ENCODE data around the gene KIF1B.
"Not testable (repeated sequence)": the region's sequence is repeated elsewhere in the genome, so short reads cannot be mapped to it uniquely, and the experiment has no call there.

The KIF1B gene

DNA sequence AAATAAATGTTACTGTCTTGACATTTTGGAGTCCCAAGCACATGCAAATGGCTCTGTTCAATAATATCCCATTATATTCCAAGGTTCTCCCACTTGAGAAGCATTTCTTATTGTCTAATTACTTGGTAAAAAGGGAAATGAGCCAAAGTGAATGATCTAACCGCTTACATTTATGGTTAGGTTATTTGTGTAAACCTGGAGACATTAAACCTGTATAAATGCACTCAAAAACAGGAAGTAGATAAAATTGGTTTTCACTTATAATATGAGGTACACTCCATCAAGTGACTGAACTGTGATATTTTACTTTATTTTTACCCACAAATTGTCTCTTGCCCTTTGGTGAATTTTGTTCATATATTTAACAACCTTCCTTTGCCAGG lies 26.8 kb downstream of the KIF1B start:
- DNase-seq, result no peak

DNA sequence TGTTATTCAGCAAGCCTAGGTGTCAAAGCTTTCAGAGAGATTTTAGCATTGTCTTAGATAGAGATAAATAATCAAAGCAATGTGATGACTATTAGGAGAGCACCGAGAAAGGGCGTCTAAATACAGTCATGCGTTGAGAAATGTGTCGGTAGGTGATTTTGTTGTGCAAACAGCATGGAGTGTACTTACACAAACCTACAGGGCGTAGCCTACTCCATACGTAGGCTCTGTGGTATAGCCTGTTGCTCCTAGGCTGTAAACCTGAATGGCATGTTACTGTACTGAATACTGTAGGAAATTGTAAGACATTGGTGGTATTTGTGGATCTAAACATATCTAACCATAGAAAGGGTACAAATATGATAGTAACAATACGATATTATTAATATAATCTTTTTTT lies 31.8 kb downstream of the KIF1B start:
- DNase-seq, result no peak

DNA sequence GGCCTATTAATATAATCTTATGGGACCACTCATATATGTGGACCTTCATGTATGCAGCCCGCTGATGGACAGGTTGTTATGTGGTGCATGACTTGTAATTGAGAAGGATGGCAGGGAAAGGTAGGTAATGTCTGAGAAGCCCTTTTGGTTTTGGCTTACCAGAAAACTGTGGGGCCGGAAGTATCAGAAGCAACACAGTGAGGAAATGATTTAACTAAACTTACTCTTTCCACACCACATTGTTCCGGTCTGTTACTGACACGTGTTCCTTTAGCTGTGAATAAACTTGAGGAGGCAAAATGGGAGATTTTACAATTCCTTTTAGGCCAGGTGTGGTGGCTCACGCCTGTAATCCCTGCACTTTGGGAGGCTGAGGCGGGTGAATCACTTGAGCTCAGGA lies 32.4 kb downstream of the KIF1B start:
- DNase-seq, result no peak

DNA sequence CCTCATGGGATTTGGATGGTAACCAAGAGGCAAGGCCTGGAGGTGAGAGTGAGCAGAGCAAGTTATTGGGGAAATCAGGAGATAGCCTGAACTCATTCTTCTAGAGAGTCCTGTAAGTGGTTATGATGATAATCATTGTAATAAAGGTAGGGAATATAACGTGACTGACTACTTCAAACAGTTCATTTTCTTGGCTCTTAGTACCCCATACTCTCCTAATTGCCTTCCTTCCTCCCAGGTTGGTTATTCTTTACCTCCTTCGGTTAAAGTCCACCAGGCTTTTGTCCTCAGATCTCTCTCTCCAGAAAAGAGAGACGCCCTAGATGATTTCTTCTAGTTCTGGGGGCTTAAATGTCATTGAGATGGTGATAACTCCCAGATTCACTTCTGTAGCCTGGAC lies 35.3 kb downstream of the KIF1B start:
- DNase-seq, result no peak

DNA sequence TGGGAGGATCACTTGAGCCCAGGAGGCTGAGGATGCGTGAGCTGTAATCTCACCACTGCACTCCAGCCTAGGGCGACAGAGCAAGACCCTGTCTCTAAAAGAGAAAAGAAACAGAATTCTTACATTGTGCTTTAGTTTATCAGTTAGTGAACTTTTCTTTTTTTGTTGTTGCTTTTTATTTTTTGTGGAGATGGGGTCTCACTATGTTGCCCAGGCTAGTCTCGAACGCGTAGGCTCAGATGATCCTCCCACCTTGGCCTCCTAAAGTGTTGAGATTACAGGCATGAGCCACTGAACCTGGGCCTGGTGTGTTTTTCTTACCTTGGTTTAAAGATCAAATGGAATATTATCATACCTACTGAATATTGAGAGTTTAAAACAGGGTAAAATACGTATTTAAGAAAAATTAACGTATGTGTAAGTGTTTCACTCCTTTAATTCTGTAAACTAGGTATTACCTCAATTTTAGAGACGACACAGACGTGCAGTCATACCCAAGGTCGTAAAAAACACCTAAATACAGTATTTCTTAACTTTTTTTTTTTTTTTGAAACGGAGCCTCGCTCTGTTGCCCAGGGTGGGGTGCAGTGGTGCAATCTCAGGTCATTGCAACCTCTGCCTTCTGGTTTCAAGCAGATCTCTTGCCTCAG lies 39.6 kb downstream of the KIF1B start:
- DNase-seq, result no peak

DNA sequence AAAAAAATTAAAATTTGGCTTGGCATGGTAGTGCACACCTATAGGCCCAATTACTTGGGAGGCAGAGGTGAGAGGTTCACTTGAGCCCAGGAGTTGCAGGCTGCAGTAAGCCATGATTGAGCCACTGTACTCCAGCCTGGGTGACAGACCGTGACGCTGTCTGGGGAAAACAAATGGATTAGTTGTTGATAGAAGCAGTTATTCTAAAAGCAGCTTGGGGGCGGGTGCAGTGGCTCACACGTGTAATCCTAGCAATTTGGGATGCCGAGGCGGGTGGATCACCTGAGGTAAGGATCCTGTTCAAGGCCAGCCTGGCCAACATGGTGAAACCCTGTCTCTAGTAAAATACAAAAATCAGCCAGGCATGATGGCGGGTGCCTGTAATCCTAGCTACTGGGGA lies 40.3 kb downstream of the KIF1B start:
- no peak for DNase-seq

DNA sequence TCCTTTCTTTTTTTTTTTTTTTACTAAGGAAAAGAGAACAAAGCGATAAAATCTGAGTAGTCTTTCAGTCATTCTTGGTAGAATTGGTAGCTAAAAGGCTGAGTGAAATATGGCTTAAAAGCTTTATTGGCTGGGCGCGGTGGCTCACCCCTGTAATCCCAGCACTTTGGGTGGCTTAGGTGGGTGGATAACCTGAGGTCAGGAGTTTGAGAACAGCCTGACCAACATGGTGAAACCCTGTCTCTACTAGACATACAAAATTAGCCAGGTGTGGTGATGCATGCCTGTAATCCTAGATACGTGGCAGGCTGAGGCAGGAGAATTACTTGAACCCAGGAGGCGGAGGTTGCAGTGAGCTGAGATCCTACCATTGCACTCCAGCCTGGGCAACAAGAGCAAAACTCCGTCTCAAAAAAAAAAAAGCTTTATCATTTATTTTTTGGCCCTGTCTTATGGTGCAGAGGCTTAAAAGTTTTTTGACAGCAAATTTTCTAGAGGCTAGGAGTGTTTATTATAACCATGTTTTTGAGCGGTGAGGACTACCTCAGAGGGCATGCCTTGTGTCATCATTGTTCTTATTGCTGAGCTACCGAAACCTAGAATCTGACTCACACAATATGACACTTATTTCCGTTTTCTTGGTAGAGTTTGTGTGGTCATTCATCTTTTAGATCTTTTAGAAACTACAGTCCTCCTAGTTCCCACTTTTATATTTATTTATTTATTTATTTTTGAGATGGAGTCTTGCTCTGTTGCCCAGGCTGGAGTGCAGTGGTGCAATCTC lies 41.1 kb downstream of the KIF1B start:
- DNase-seq, result not testable (repeated sequence)

DNA sequence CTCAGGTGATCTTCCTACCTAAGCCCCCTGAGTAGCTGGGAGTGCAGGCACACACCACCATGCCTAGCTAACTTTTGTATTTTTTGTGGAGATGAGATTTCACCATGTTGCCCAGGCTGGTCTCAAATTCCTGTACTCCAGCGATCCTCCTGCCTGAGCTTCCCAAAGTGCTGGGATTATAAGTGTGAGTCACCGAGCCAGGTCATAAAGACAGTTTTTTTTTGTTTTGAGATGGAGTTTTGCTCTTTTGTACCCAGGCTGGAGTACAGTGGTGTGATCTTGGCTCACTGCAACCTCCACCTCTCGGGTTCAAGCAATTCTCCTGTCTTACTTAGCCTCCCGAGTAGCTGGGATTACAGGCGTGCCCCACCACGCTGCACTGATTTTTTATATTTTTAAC lies 42.1 kb downstream of the KIF1B start:
- DNase-seq, result no peak

DNA sequence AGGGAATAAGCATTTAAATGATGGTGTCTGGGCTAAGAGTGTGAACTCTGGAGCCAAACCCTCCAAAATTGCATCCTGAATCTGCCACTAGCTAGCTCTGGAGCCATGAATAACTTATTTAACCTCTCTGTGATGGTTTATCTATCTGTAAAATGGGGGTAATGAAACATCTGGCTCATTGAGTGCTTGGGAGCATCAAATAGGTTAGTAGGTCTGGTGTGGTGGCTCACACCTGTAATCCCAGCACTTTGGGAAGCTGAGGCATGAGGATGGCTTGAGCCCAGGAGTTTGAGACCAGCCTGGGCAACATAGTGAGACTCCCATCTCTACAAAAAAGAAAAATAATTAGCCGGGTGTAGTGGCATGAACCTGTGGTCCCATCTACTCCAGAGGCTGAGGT lies 42.8 kb downstream of the KIF1B start:
- no peak for DNase-seq

DNA sequence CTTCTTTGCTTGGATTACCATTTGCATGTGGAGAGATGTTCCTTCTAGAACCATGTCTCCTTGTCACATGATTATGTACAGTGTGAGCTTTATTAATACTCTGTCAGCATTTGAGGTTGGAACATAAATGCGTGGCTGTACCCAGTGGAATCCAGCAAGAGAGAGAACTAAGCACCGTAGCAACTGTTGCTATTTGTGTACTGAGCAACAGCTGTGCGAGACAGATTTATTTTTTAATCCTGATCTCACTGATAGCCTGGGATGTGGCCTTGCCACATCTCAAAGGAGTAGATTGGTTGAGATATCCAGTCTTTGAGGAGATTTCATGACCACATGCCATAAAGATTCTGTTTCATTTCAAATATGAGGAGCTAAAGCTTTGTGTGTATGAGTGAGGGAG lies 43.4 kb downstream of the KIF1B start:
- DNase-seq, result no peak

DNA sequence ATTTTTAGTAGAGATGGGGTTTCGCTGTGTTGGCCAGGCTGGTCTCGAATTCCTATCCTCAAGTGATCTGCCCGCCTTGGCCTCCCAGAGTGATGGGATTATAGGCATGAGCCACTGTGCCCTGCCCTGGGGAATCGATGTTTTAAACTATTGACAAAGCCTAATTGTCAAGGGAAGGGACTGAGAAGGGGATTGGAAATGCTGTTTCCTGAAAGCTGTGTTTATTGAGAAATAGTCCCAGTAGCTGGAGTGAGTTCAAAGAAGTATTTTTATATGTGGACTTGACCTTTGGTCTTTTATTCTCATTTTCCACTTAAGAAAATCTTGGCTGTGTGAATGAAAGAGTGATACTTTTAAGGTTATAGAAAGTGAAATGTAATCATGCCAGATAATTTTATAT lies 47.5 kb downstream of the KIF1B start:
- DNase-seq, result no peak

DNA sequence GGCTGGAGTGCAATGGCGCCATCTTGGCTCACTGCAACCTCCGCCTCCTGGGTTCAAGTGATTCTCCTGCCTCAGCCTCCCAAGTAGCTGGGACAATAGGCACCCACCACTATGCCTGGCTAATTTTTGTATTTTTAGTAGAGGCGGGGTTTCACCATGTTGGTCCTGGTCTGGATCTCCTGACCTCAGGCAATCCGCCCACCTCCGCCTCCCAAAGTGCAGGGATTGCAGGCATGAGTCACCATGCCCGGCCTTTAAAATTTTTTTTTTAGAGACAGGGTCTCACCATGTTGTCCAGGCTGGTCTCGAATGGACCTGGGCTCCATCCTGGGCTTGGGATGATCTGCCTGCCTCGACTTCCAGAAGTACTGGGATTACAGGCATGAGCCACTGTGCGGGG lies 49.2 kb downstream of the KIF1B start:
- DNase-seq, result not testable (repeated sequence)

DNA sequence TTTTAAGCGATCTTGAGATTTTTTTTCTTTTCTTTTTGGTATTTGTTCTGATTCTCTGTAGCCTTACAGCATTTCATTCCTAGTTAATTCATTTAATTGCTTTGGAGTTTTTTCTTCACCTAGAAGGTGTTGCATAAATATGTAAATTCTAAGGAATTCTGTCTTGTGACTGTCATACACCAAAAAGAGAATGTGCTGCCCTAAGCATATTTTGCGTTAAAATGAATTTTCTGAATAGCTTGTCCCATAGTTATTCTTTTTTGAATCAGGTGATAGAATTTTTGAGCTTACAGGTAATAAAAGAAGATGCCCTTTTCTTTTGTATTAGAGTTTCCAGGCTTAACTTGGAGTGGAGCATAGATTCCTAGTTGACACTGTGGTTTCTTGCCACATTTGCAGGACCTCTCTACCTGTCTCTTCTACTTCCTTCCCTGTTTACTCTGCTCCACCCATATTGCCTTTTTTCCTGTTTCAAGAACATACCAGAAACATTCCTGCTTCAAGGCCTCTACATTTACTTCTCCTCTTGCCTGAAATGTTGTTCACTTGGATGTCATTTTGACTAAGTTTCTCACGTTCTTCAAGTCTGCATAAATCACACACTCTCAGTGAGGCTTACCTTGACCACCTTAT lies 53.2 kb downstream of the KIF1B start:
- DNase-seq, result no peak

DNA sequence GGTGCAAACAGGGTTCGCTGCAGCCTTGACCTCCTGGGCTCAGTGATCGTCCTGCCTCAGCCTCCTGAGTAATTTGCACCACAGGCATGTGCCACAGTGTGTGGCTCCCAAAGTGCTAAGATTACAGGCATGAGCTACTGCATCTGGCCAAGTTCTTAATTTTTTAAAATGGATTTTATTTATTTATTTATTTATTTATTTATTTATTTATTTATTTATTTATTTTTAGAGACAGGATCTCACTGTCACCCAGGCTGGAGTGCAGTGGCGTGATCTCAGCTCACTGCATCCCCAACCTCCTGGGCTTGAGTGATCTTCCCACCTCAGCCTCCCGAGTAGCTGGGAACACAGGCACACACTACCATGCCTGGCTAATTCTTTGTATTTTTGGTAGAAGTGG lies 54.7 kb downstream of the KIF1B start:
- DNase-seq, result no peak

DNA sequence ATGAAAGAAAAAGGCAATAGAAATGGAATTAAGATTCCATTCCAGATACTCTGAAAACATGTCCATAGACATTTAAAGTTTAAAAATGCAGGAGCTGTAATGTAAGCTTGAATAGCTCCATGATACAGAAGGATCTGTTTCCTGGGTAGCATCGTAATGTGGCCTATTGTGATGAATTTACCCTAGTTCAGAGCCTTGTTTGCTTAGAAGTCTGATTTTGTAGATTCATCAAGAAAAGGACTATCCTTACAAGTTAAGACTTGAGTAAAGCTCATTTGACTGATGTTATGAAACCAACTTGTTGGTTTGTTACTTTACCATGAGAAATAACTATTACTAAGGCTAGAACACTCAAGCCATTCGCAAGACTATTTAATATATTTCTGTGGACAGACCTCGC lies 55.5 kb downstream of the KIF1B start:
- no peak for DNase-seq

DNA sequence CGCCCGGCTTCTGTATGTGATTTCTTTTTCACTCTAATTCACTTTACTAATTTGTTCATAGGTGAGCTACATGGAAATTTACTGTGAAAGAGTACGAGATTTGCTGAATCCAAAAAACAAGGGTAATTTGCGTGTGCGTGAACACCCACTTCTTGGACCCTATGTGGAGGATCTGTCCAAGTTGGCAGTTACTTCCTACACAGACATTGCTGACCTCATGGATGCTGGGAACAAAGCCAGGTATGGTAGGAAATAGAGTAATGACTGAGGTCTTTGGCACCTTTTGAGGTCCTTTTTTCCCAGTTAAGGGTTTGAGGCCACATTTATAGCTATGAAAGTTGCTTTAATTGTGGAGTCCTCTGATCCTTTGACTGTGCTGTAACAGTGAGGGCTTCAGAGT lies 56.9 kb downstream of the KIF1B start:
- no peak for DNase-seq

DNA sequence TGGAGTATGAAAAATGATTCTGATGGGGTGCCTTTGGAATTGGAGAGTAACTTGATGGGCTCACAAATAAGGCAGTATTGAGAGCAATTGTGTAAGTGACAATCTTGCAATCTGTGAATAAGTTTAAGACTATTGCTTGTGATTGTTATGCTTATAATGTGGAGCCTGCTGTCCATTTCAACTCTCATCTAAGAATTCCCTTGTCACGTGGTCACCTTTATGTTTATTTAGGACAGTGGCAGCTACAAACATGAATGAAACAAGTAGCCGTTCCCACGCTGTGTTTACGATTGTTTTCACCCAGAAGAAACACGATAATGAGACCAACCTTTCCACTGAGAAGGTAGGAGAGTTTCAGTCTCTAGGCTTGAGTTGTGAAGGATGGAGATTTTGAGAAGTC lies 57.6 kb downstream of the KIF1B start:
- DNase-seq, result no peak

DNA sequence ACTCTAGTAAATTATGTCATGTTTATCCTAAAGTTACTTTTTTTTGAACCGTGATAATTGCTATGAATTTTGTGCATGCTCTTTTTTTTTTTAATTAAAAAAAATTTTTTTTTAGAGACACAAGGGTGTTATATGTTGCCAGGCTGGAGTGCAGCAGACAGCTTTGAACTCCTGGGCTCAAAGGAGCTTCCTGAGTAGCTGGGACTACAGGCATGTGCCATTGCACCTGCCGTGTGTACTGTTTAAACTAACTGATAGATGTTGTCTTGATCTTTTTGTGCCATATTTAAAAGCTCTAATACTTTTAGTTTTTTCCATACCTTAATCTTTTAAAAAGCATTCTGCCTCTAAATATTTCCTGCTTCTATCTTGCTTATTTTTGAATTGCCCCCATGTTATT lies 60.7 kb downstream of the KIF1B start:
- DNase-seq, result no peak

DNA sequence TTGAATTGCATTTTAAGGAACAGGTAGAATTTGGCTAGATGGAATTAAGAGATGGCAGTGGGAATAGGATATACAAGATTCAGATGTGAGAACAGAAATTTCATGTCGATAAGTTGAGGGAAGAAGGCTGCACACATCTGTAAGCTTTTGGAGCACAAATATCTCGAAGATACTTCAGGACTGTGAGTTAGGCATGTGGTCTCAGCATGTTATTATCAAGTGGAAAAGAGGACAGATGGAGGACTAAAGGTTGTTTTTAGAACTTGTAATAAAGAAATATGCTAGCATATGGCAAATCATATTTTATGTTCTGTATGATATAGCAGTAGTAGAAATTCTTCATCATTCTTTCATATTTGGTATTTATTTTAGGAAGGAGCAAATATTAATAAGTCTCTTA lies 61.5 kb downstream of the KIF1B start:
- no peak for DNase-seq

DNA sequence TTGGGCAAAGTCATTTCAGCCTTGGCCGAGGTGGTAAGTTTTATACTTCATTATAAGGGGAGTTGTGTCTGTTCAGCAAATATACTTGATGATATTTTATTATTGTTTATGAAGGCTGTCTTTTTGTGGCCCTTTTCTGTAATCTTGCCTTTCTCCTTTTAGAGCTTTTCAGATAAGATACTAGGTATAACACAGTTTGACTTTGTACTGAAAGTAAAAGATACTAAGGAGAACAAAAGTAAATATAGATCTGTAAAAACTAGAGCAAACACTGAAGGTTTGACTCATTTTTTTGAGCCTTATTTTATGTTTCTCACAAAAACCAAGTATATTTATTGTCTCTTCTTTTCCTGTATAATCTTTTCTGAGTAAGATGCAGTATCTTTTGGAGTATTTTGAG lies 61.9 kb downstream of the KIF1B start:
- no peak for DNase-seq

DNA sequence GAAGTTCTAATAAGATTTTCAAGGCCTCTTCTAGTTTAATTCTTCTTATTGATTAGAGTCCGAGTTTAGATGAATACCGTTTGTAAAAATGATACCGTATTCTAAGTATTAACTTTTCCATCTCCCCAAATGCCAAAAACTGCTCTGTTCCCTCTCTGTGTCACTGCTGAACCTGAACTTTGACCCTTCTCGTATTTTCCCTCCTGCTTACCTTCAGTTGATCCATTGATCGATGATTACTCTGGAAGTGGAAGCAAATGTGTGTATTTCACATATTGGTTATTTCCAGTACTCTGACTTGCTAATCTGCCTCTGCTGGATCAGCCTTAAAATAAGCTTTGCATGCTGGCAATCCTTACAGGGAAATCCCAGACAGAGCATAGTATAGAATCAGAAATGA lies 68.5 kb downstream of the KIF1B start:
- no peak for DNase-seq

DNA sequence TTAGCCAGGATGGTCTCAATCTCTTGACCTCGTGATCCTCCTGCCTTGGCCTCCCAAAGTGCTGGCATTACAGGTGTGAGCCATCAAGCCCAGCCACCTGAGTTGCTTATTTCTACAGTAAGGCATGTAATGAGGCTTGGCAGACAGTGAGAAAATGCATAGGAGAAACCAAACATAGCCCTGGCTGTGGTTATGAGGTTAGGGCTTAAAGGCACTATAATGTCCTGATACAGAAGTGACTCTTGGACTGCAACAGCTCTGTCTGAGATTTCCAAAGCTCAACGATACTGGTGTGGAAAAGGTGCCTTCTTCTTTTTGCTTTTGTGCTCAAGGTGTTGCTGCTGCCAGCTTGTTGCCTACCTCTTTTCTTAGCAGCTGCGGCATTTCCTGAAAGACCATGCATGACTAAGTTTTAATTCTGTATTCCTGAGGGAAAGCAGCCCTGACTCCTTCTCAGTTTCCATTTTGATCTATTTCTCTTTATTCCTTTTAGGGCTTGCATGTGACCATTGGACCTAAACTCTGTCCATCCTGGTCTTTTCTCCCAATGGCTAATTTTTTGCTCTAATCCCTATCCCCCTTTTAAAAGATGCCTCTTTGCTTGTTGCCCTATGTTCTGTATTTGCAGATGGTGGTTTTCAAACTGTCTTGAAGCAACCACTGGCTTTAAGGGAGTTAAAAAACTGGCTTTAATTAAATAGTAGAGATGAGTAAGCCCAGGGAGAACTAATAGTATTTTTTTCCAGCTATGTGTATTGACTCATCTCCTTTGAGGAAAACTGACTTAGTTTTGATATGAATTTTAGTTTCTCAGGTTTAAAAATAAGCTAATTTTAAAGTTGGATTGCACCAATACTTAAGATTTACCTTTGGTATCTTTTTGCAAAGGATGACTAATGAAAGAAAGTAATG lies 70.3 kb downstream of the KIF1B start:
- no peak for DNase-seq

DNA sequence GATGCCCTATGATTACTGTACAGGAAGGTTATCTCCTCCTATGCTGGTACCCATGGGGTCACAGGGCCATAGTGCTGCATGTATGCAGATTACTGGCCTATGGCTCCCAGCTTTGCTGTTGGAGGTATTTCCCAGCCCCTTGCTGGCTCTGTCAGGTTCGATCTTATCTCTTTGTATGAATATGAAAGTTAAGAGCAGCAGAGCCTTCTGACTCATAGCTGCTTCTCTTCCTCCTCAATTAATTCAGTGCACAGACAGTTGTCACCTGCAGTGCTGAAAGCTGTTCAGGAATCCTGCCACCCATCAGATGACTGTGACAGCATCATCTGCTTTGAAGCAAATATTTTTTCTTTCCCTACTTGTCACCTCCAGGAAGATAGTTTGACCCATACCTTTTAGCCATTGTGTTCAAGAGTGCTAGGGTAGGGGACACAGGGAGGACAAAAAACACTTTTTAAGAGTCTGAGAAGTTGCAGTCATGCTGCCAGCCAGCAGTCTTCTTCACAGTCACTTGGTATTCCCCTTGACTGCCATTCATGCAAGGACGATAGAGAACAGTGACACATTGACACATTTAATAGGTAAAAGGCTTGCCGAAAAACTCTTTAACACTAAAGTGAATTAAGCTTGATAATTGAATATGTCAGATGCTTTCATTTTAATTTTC lies 73.1 kb downstream of the KIF1B start:
- DNase-seq, result no peak
